OCI-LY7 (cell line): Measurements from ENCODE around the gene C2orf66.

Experiments
- CTCF ChIP-seq: fragments of 200-600 bp; sonication (generic); conservative IDR thresholded peaks from 2 replicates; pipeline ENCODE4 v1.5.1; 2014; ENCODE audit warnings: mild to moderate bottlenecking, antibody characterized with exemption, low read length, moderate library complexity, mixed read lengths
- EZH2phosphoT487 ChIP-seq: fragments of 200-600 bp; sonication (generic); IDR thresholded peaks from 2 replicates; pipeline ENCODE4 v1.6.1; 2018; ENCODE audit warnings: low read depth, borderline replicate concordance, mild to moderate bottlenecking, mixed run types, antibody characterized with exemption, low read length, moderate library complexity, mixed read lengths

GRCh38 chr2:196804381-196804780 is 4.8 kb downstream of the C2orf66 start:
- no peak for TF ChIP-seq CTCF
- TF ChIP-seq EZH2phosphoT487: no peak
